NCI-H1105 treated with DMSO at 0.1 percent for 48 hours (cell line): Measurements from ENCODE around the gene PPP1R14C.
"Not testable (repeated sequence)": the region's sequence is repeated elsewhere in the genome, so short reads cannot be mapped to it uniquely, and the experiment has no call there.

Experiments
- DNase-seq: peaks from one replicate; lab custom pipeline; 2025; lab: John Stamatoyannopoulos, UW

The PPP1R14C gene, protein sequence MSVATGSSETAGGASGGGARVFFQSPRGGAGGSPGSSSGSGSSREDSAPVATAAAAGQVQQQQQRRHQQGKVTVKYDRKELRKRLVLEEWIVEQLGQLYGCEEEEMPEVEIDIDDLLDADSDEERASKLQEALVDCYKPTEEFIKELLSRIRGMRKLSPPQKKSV

DNA sequence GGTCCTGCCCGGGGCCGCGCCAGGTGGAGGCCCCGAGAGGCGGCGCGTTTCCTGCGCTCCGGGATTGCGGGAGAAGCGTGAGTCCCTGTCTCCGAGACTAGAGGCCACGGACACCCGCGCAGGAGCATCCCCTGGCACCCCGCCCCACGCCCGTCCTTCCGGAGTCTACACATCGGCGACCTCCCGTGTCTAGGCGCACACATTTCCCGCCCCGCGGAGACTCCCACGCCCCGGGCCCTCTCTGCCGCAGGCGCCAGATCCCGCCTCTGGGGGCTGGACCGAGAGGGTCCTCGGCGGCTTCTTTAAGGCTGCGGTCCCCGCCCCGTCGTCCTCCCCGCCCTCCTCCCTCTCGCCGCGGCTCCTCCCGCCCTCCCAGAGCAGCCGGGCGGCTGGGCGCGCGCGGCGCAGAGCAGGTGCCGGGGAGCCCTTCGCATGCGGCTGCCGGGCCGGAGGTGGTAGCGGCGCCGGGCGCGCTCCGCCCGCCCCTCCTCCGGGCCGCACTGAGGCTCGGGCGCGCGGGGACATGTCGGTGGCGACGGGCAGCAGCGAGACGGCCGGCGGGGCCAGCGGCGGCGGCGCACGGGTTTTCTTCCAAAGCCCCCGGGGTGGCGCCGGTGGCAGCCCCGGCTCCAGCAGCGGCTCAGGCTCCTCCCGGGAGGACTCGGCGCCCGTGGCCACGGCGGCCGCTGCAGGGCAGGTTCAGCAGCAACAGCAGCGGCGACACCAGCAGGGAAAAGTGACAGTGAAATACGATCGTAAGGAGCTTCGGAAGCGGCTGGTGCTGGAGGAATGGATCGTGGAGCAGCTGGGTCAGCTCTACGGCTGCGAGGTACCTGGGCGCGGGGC is at the start of gene PPP1R14C:
Gene PPP1R14C (plus strand): TSS at position 375 of the 846 bp plus-strand sequence. CDS start 149 bp downstream, at position 524.
- DNase-seq = peak; percentile 60

DNA sequence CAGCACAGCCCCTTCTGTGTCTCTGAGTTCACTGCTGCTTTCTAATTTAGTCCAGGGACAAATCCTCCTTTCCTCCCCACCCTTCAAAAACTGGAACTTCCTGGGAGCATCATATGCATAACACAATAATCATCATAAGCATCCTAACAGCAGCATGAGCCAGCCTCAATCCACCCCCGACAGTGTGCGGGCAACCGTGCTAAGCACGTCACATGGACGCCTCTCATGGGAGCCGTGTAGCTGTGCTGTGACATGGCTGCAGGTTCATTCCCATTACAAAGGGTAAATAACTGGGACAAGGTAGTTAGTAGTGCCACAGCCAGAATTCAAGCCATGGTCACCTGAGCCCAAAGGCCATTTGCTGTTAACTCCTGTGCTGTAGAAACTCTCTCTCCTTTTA is 49.4 kb upstream of the PPP1R14C start:
- no peak for DNase-seq

DNA sequence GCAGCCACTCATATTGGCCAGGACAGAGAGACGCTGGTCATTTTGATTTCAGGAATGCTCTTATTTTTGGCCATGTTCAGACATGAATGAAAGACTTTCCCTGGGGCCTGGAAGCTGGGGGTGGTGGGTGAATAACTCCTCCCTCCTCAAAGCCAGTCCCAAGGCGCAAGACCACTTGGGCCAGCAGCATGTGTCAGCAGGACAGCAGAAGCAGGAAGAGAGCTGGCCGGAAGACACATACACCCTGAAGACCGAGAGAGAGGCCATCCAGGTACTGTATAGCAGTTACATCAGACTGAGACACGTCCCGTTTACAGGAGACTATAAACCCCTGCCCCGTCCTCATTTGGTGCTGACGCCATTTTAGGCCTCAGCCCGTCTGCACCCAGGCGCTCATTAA is 44.7 kb upstream of the PPP1R14C start:
- no peak for DNase-seq

DNA sequence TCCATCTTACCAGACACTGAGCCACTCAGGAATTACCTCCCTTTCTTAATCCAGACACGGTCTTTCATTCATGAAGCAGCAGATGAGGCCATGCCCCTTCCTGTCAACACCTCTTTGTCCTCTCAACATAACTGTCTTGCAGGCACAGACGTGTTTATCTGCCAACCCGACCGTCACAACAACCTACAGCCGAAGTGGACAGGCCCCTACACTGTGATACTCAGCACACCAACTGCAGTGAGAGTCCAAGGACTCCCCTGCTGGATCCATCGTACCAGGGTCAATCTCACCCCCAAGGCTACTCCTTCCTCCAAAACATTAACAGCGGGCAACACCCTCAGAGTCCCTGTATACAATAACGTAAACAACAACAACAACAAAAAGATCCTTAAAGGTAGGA is 43.3 kb upstream of the PPP1R14C start:
- DNase-seq = no peak

DNA sequence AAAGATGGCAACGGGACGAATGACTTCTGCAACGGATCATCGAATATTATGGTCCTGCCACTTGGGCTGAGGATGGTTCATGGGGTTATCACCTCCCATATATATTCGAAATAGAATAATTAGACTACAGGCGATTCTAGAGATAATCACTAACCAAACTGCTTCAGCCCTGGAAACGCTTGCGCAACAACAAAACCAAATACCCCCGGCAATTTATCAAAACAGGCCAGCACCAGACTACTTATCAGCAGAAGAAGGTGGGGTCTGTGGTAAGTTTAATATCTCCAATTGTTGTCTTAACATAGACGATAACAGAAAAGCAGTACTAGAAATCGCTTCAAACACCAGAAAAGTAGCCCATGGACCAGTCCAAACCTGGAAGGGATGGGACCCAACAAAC is 42.9 kb upstream of the PPP1R14C start:
- DNase-seq = no peak

DNA sequence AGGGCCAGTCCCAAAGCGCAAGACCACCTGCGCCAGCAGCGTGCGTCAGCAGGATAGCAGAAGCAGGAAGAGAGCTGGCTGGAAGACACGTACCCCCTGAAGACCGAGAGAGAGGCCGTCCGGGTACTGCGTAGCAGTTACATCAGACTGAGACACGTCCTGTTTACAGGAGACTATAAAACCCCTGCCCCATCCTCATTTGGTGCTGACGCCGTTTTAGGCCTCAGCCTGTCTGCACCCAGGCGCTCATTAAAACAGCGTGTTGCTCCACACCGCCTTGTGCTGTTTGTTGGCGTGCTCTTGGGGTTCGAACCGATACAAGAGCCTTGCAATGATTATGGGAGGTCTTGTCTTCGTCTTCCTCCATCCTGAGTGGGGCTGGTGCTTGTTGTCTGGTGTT is 42.1 kb upstream of the PPP1R14C start:
- DNase-seq = no peak

DNA sequence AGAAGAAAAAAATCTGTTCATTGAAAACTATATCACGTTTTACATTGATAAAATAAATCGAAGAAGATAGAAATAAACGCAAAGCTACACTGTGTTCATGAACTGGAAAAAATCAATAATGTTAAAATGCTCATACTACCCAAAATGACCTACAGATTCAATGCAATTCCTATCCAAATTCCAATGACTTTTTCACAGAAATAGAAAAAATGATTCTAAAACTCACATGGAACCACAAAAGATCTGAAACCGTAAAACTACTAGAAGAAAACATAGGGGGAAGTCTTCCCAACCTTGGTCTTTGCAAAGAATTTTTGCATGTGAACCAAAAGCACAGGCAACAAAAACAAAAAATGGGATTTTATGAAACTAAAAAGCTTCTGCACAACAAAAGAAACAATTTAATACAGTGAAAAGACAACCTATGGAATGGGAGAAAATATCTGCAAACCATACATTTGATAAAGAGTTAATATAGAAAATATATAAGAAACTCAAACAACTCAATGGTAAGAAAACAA is 40.0 kb upstream of the PPP1R14C start:
- DNase-seq = no peak

DNA sequence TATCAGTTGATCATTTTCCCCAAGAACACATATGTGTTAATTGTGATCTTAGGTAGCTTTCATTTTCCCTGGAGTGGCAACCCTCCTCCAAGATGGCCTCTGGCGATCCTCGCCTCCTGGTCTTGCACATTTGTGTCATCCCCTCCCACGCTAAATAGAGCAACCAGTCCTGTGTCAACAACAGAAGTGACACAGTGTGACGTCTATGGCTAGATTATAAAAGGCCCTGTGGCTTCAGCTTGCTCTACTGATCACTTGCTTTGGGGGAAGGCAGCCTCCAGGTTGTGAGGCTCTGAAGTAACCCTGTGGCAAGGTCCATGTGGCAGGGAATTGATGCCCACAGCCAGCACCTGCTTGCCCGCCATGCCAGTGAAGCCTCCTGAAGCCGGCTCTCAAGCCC is 30.6 kb upstream of the PPP1R14C start:
- no peak for DNase-seq

DNA sequence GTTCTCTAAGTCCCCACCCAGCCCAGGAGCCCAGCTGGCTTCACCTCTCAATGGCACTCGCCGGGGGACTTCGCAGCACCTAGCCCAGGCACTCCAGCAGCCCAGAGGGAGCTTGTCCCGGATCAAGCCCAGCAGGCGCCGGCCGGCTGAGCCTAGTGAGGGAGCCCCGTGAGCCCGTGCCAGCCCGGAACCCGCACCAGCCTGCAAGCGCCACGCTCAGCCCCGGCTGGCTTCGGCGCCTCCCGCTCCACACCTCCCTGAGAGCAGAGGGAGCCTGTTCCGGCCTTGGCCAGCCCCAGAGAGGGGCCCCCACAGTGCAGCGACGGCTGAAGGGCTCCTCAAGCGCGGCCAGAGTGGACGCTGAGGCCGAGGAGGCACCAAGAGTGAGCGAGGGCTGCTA is 27.1 kb upstream of the PPP1R14C start:
- no peak for DNase-seq

DNA sequence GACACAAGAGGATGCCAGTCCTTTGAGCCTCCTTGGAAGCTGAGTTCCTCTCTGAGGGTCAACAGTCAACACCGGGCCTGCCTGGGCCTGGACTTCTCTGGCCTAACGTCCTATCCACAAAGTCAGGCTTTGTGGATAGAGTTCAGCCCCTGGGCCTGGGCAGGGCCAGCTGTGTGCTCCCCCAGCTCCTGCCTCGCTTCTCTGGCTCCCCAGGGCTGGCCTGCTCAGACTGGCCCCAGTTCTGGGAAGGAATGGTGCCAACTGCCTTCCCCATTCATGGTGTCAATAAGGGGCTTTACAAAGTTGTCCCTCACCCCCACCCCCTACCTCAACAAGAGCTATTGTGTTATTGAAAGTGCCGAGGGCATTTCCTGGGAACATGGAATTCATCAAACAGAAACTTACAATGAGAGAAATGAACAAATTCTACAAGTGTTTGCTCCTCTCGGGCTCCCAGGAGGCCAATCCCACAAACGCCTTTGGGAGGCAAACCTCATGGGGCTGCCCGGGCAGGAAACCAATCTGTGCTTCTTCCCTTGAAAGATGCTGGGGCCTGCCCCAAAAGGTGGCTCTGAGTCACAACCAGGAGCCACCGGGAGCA is 26.5 kb upstream of the PPP1R14C start:
- no peak for DNase-seq

DNA sequence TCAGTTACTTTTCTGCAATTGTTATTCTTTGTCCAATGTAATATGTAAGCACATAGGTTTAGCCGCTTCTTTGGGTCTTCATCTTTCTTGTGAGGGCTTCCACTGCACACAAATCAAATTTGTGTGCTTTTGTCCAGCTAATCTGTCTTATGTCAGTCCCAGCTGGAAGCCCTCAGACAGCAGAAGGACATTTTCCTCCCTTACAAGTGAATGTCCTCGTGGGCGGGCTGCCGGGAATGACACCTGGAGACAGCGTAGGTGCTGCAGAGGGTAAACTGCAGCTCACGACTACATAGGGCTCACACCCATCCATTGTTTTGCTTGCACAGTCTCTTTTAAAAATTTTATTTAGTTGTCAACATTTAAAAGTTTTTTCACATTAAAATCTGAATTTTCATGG is 24.6 kb upstream of the PPP1R14C start:
- no peak for DNase-seq

DNA sequence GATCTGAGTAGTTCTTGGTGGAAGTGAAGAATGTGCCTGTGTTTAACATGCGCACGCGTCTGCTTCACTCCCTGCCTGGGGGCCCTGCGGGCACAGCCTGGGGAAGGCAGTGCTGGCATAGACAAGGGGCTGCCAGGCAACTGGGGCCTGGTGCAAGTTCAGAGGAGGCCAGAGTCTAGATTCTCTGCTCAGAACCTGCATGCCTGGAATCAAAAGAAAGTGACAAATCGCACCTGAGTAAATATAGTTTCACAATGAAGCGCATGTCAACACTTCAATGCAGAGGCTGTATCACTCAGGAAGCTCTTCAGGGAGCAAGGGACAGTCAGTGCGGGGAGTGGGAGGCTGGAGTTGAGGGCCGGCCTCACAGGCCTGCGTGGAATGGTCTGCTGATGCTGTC is 24.2 kb upstream of the PPP1R14C start:
- no peak for DNase-seq

DNA sequence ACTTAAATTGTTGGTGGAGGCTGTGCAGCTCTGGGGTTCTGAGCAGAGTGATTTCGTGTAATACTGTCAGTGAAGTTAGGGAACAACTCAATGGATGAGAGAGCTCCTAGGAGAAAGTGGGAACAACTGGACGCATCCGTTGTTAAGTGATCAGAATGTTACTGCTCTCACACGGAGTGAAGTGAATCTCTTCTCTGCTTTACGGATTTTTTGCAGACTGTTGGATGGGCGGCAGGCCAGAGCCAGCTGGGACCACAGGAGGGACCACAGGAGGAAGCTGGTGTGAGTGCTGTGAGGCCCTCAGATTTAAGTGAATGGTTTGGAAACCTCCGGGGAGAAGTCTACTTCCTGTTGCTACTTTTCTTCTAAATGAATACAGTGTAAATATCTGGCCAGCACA is 23.7 kb upstream of the PPP1R14C start:
- no peak for DNase-seq

DNA sequence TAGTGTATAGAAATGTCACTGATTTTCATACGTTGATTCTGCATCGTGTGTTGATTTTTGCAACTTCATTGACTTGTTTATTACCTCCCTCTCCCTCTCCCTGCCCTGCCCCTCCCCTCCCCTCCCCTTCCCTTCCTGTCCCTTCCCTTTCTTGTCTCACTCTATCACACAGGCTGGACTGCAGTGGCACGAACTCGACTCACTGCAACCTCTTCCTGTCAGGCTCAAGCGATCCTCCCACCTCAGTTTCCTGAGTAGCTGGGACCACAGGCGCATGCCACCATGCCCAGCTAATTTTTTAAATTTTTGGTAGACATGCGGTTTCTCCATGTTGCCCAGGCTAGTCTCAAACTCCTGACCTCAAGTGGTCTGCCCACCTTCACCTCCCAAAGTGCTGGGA is 19.2 kb upstream of the PPP1R14C start:
- DNase-seq = no peak

DNA sequence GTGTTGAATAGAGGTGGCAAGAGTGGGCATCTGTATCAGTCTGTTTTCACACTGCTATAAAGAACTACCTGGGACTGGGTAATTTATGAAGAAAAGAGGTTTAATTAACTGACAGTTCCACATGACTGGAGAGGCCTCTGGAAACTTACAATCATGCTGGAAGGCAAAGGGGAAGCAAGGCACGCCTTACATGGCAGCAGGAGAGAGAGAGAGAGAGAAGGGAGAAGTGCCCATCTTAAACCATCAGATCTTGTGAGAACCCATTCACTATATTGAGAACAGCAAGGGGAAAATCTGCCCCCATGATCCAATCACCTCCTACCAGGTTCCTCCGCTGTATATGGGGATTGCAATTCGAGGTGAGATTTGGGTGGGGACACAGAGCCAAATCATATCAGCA is 18.6 kb upstream of the PPP1R14C start:
- no peak for DNase-seq

DNA sequence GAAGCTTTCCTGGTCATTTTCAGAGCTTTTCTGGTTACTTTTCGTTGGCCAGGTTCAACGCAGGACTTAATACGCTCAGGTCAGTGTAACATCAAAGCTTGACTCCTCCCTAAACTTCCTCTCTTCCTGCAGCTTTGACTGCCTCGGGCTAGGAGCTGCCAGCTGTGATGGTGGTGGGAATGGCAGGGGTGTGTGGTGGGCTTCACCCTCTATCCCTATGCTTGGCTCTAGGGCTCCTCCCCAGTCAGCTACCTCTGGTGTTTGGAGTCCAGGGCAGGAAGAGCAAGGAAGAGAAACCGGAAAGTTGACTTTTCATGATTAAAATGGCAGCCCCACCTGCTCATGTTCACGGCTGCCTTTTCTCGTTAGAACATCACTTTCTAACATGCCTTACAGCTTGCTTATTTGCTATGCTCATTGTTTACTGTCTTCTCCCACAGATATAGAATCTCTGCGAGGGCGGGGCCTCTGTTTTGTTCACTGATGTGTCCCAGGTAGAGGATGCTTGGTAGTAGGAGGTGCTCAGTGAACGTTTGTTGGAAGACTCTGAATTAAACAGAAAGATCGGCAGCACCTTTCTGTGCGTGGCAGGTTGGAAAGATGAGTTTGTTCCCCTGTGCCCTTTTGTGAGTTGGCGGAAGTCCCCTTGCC is 16.1 kb upstream of the PPP1R14C start:
- no peak for DNase-seq

DNA sequence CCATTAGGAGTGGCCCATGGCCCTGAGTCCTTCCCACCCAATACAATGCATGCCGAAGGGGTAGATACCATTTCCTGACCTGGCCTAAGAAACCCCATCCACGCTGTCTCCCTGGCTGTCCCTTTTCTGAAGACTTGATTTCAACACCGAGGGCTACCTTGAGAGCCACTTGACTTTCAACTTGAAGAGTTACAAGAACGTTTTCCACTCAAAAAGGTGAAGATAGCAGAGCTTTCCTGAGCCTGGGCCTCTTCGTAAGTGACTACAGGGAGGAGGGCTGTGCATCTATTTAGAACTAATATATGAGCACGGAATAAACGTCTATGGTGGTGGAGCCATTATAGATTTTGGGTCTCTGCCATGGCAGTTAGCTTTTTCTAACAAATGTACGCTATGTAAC is 14.4 kb upstream of the PPP1R14C start:
- DNase-seq = no peak

DNA sequence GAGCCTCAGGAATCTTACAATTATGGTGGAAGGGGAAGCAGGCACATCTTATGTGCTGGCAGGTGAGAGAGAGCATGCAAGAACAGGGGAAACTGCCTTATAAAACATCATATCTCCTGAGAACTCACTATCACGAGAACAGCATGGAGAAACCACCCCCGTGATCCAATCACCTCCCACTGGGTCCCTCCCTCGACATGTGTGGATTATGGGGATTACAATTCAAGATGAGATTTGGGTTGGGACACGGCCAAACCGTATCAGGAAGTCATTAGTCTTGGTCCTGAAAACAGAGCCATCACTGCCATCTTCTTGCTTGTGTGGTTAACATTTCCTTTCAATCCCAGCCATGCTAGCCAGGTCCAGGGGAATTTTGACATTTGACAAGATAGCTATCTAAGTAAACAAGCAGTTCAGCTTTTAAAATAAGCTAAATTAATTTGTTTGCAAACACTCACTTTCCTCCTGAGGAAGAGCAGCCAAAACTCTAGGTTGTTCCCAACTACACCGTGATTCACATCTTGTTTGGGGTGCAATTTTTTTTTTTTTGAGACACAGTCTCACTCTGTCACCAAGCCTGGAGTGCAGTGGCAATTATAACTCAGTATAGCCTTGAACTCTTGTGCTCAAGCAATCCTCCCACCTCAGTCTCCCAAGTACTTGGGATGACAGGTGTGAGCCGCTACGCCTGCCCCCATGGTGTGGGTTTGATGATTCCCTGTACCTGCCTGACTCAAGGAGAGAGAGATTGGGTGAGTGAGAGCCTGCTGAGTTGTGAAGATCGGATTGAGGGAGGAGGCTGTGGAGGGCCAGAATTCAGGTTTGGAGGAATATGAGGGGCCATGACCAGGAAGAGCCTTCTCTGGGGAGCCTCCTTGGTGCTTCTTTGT is 13.0 kb upstream of the PPP1R14C start:
- DNase-seq = no peak

DNA sequence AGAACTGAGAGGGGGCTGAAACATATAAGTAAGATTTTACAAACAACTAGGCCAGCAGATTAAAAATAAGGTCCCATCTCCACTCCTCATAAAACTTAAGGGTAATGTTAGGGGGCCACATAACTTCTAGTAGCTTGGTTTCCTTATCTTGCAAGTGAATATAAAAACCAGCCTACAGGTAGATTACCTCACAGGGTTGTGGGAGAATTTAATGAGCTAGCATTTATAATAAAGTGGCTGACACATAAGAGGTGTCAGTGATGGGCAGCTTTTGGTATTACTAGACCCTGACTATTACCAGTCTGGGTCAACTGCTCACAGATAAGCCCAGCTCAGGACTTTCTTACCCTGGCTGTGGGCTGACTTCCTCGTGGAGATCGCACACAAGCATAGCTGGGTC is 9.2 kb upstream of the PPP1R14C start:
- no peak for DNase-seq

DNA sequence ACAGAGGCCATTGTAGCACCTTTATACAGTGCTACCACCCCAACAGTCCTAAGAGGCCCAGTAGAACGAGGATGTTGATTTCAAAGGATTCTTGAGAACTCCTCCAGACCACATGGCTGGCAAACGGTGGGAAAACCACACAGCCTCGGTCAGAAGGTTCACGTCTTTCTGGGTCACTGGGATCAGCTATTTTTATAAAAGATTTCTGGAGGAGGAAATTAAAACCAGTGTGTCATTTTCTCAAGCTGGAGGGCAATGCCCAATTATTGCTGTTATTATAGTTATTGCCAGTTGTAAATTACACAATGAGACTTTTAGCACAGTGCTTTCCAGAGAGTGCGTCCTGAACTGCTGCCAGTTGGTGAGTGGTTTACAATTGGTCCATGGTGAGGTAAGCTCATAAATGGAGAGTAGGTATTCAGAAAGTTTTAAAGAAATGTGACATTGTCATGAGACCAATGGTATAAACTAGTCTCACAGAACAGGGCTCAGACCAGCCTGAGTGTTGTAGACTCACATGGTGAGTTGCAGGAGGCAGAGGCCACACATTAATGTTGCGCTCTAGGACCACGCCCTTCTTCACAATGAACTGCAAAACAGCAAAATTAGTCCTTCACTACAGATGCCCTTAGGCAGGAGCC is 8.4 kb upstream of the PPP1R14C start:
- peak; percentile 95 for DNase-seq

DNA sequence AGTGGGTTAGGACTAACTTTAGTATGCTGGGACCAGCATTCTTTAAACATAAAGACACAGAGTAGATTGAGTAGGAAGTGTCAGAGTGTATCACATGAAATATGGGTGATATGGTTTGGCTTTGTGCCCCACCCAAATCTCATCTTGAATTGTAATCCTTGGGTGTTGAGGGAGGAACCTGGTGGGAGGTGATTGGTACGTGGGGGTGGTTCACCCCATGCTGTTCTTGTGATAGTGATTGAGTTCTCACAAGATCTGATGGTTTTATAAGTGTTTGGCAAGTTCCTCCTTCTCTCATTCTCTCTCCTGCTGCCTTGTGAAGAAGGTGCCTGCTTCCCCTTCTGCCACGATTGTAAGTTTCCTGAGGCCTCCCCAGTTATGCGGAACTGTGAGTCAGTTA is 5.1 kb upstream of the PPP1R14C start:
- not testable (repeated sequence) for DNase-seq
